GM12891 (cell line): Measurements from ENCODE around the gene IGSF8.

Source experiments
- DNase-seq: peaks from one replicate; pipeline ENCODE4 v3.0.0; 2011; ENCODE audit warnings: low spot score; ENCODE audit not compliant: insufficient read length
- FAIRE-seq: peaks from 2 replicates; lab custom pipeline; 2011; peaks lifted over from hg19 to GRCh38; lab: Jason Lieb, UNC
- PAX5 ChIP-seq: IDR thresholded peaks from 2 replicates; pipeline ENCODE4 v1.6.1; 2011; ENCODE audit warnings: low read length, moderate library complexity, mild to moderate bottlenecking; ENCODE audit not compliant: insufficient read depth, severe bottlenecking
- POLR2A ChIP-seq: IDR thresholded peaks from 2 replicates; pipeline ENCODE4 v1.6.1; 2011; ENCODE audit warnings: low read depth, low read length, control low read depth
- POLR2AphosphoS5 ChIP-seq: IDR thresholded peaks from 2 replicates; pipeline ENCODE4 v1.6.1; 2011; ENCODE audit warnings: low read depth, low read length, control low read depth
- POU2F2 ChIP-seq: IDR thresholded peaks from 2 replicates; pipeline ENCODE4 v1.6.1; 2011; ENCODE audit warnings: low read depth, mild to moderate bottlenecking, control low read depth, low read length, moderate library complexity
- SPI1 ChIP-seq: IDR thresholded peaks from 2 replicates; pipeline ENCODE4 v1.6.1; 2011; ENCODE audit warnings: low read depth, low read length, control low read depth
- TAF1 ChIP-seq: IDR thresholded peaks from 2 replicates; pipeline ENCODE4 v1.6.1; 2011; ENCODE audit warnings: low read depth, low read length, control low read depth

The IGSF8 gene

GRCh38 chr1:160098852-160099561 is 588 bp upstream of the IGSF8 start:
- TF ChIP-seq POLR2AphosphoS5 = no peak
- no peak for TF ChIP-seq PAX5
- TF ChIP-seq TAF1 = no peak
- FAIRE-seq (no peak), DNase-seq (peak; percentile 97)

DNA sequence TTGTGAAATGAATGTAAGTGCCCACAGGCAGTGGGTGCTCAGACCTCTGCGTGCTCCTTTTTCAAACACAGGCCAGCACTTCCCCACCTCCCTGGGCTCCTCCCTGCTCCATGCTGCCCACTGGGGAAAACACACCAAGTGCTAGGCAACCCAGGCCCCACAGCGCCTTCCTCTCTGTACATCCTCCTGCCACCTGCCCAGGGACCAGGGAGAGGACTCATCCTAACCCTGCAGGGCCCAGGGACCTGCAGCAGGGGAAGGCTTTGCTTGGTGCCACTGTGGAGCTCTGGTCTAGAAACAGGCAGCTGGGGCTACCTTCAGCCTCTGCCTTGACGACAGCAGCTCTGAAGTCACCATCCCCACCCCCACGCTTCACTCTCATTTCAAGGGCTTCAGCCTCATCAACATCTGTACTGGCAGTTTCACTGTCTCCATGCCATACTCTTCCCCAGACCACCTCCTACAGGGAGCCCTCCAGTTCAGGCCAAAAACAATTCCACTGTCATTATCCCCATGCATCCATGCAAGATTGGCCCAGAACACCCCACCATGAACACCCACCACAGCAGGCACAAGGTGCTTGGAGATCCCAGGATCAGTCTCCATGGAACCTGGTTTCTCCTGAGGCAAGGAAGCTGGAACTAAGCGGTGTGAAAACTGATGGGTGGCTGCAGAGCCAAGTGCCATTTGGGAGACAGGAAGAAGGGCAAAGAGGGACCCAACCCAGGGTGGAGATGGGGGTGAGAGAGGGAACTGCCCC is 1.1 kb downstream of the IGSF8 start:
- TF ChIP-seq POLR2A = no peak
- no peak for TF ChIP-seq TAF1
- no peak for TF ChIP-seq POLR2AphosphoS5
- FAIRE-seq (peak; percentile 61), DNase-seq (no peak)

- DNase-seq (no peak), FAIRE-seq (no peak)
- no peak for TF ChIP-seq POLR2AphosphoS5
Measured at GRCh38 chr1:160096274-160097116, 1.9 kb downstream of the IGSF8 start.

DNA sequence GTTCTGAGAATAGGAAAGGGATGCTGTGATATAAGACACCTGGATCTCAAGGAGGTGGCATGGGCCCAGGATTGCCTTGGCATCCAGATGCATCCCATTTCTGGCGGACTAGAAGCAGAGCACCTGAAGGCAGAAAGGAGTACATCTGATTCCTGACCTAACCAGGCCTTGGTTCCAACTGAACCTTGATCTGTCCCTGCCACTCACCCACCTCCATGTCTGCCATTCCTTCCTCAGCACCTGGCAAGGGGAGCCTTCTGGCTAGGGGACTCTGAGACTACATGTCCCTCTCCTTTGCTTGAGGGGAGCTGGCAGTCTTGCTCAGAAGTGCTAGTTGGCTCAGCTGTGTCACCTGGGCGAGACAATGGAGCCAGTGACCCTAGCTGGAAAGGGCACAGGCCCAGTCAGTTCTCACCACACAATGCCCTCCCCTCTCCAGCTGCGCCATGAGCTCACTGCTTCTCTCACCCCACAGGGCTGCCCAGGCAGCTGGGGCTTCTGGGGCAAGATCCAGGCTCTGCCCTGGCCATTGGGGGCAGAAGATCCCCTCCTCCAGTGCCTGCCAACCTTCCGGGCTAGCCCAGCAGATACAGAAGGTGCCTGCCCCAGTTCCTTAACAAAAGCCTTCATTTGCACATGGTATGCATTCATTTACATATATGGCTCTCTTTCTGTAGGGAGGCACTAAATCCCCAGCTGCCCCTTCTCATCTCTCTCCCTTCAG is 2.9 kb downstream of the IGSF8 start:
- DNase-seq (no peak), FAIRE-seq (peak; percentile 28)
- no peak for TF ChIP-seq POLR2A
- no peak for TF ChIP-seq PAX5
- TF ChIP-seq SPI1 = no peak
- no peak for TF ChIP-seq POU2F2
- no peak for TF ChIP-seq TAF1
- TF ChIP-seq POLR2AphosphoS5 = no peak

GRCh38 chr1:160094806-160095205 is 3.6 kb downstream of the IGSF8 start:
- DNase-seq = no peak
- no peak for TF ChIP-seq SPI1
- TF ChIP-seq POLR2A = no peak
- no peak for TF ChIP-seq PAX5
- no peak for TF ChIP-seq TAF1
- TF ChIP-seq POLR2AphosphoS5 = no peak
- no peak for TF ChIP-seq POU2F2
- FAIRE-seq = no peak

DNA sequence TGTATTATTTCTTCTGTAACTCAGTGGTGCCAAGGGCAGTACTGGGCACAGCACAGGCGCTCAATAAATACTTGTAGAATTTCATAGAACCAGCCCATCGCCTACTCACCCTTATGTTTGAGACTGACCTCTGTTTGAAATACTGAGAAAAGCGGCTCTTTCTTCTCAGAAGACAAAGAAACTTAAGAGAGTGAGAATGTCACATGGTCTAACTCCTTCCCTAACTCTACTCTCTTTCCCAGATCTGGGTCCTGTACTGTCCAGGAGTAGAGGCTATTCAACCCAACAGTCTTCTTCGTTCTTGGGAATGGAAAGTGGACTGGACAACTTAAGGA is 4.2 kb downstream of the IGSF8 start:
- TF ChIP-seq PAX5 (no peak), TAF1 (no peak), SPI1 (no peak), POLR2A (no peak), POLR2AphosphoS5 (no peak), POU2F2 (no peak)
- no peak for FAIRE-seq
- DNase-seq = no peak

DNA sequence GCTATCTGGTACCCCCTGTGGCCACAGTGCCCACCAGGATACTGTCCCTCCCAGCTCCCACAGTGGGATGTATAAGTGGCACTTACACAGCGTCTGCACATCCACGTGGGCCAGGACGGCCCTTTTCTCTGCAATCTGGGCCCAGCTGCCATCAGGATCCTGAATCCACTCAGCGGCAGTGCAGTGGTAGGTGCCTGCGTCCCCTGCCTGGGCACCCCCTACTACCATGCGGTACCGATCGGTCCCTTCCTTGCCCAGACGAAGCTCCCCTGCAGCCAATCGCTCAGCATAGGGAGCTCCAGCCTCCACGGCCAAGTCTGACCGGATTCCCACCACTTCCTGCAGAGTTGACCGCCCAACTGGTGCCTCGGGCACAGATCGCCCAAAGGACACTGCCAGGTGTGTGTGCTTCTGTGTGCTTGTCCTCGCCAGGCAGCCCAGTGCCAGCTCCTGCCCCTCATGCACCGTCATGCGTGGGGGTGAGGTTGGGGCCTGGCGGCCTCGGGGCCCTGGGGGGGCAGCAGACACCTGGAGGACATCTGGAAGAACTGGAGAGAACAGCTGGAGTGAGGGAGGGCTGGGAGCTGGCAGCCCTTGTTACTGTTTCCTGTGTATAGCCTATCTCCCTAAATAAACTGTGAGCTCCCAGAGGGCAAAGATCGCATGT is 4.7 kb downstream of the IGSF8 start:
- DNase-seq = no peak
- FAIRE-seq = peak; percentile 47
- no peak for TF ChIP-seq POLR2A
- TF ChIP-seq POLR2AphosphoS5 = no peak
- no peak for TF ChIP-seq PAX5
- TF ChIP-seq POU2F2 = no peak
- no peak for TF ChIP-seq SPI1
- no peak for TF ChIP-seq TAF1

DNA sequence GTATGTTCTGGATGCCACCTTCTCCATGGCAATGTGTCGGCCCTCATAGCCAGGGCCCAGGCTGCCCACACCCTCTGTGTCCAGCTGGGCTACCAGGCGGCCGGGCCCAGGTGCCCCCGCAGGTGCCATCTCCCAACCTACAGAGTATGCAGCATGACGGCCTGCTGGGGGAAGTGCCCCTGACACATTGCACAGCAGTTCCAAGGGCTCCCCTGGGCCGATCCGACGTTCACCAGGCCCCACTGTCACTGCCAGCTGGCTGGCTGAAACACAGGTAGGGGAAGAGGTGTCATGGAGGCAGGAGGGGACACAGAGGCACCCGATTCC is 5.4 kb downstream of the IGSF8 start:
- TF ChIP-seq SPI1 = no peak
- no peak for FAIRE-seq
- DNase-seq = no peak

- FAIRE-seq (no peak), DNase-seq (no peak)
- no peak for TF ChIP-seq POLR2AphosphoS5
- no peak for TF ChIP-seq PAX5
- TF ChIP-seq POLR2A = no peak
- TF ChIP-seq TAF1 = no peak
- TF ChIP-seq SPI1 = no peak
- no peak for TF ChIP-seq POU2F2
Measured at GRCh38 chr1:160092366-160093068, 5.9 kb downstream of the IGSF8 start.
